Measurements from ENCODE around the gene NOS2.

DNA sequence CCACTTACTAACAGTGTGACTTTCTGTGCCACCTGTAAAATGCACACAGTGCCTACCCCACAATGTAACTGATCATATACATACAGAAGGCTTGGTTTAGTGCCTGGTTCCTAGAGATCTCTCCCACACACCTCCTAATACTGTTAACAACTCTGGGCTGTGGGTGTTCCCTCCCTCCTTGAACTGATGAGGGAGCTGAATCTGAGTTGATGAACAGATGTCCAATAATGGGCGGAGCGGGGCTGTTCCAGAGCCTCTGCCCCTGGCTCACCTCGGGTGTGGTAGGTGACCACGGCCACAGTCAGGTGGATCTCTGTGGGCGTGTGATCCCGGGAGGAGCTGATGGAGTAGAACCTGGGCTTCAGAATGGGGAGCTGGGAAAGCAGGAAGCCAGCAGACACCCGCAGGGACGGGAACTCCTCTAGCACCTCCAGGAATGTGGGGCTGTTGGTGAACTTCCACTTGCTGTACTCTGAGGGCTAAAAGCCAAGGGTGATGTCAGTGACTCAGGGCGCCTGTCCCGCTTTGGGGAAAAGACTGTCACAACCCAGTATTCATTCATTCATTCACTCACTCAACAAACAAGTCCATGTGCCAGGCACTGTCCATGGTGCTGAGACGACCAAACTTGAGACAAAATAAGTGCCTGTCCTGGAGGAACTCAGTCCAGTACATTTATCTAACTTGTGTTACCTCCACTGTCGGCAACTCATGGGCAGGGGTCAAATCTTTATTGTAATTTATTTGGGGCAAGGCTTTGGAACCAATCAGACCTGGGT is 37.6 kb downstream of the NOS2 start:
- TF ChIP-seq CTCF (IDR thresholded peaks at IDR 0.05) (no peak), EZH2phosphoT487 (IDR thresholded peaks at IDR 0.05) (no peak), EZH2 (IDR thresholded peaks at IDR 0.05) (no peak)

Measured in neural progenitor cell (in vitro differentiated cells).